Right lobe of liver (tissue), 4 donors: ENCODE results near the gene KHNYN.

Source experiments
- POLR2A ChIP-seq: fragments of 450-650 bp; IDR thresholded peaks from one replicate; pipeline ENCODE4 v1.6.1; 2017; ENCODE audit warnings: antibody characterized with exemption, mild to moderate bottlenecking
- TF ChIP-seq, protein P1 (sequence below), 4 donors: fragments of 200-600 bp in 3 of 4; fragments of 450-650 bp in 1 of 4; IDR thresholded peaks; one replicate each; pipeline versions ENCODE4 v1.5.1 to v1.8.0; 2016 to 2022; ENCODE audit warnings: antibody characterized with exemption in 4 of 4, mild to moderate bottlenecking in 2 of 4
- donor health status: DM: no; HTN: no; CAD: no.
- donor health status: DM: no; HTN: no; CAD: no.
- donor health status: DM: no; HTN: yes; CAD: no.

DNA sequence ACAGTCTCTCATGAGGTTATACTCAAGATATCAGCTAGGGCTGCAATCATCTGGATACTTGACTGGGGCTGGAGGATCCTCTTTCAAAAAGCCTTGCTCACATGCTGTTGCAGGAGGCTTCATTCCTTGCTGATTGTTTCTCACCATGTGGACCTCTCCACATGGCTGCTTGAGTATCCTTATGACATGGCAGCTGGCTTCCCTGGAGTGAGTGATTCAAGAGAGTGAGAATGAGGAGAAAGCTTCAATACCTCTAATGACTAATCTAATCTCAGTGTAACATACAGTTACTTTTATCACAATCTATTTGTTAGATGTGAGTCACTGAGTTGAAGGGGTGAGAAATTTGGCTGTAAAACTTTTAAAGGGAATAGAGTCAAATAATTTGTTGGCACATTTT, 27.2 kb downstream of the KHNYN start:
- TF ChIP-seq, protein P1, sequence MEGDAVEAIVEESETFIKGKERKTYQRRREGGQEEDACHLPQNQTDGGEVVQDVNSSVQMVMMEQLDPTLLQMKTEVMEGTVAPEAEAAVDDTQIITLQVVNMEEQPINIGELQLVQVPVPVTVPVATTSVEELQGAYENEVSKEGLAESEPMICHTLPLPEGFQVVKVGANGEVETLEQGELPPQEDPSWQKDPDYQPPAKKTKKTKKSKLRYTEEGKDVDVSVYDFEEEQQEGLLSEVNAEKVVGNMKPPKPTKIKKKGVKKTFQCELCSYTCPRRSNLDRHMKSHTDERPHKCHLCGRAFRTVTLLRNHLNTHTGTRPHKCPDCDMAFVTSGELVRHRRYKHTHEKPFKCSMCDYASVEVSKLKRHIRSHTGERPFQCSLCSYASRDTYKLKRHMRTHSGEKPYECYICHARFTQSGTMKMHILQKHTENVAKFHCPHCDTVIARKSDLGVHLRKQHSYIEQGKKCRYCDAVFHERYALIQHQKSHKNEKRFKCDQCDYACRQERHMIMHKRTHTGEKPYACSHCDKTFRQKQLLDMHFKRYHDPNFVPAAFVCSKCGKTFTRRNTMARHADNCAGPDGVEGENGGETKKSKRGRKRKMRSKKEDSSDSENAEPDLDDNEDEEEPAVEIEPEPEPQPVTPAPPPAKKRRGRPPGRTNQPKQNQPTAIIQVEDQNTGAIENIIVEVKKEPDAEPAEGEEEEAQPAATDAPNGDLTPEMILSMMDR (IDR thresholded peaks at IDR 0.05), result no peak
- TF ChIP-seq POLR2A, result no peak
